SH-SY5Y (cell line): ENCODE results near the gene XKR7.

Experiments
- GATA2 ChIP-seq: IDR thresholded peaks from 2 replicates; pipeline ENCODE4 v1.6.1; 2011; ENCODE audit warnings: mild to moderate bottlenecking, low read depth, low read length
- GATA3 ChIP-seq: IDR thresholded peaks from 2 replicates; pipeline ENCODE4 v1.6.1; 2011; ENCODE audit warnings: low read depth, mild to moderate bottlenecking, low read length, moderate library complexity

DNA sequence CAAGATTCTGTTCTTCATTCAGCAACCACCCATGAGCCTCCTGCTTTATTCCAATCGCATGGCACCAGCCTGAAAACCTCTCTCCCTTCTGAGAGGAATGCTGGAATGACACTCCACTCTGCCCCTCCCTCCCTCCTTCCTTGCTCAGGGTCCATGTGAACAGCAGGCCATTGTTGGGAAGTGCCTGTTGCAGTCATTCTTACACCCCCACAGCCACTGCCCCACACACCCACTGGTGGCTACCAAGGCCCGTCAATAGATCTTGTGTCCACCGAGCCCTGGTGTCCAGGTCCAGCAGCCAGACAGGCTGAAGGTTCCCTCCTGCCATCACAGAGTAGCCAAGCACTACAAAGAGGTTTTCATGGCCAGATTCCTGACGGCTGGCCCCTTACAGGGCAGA is 22.6 kb upstream of the XKR7 start:
- TF ChIP-seq GATA2: no peak
- no peak for TF ChIP-seq GATA3
